NB4 (cell line): ENCODE measurements around the gene RICTOR.

Experiments used
- MAX ChIP-seq: IDR thresholded peaks from 2 replicates; pipeline ENCODE4 v1.6.1; 2011; ENCODE audit warnings: low read depth, low read length
- TF ChIP-seq, protein P1 (sequence below): IDR thresholded peaks from one replicate; pipeline ENCODE4 v1.5.1; 2012; ENCODE audit warnings: low read depth, low read length

DNA sequence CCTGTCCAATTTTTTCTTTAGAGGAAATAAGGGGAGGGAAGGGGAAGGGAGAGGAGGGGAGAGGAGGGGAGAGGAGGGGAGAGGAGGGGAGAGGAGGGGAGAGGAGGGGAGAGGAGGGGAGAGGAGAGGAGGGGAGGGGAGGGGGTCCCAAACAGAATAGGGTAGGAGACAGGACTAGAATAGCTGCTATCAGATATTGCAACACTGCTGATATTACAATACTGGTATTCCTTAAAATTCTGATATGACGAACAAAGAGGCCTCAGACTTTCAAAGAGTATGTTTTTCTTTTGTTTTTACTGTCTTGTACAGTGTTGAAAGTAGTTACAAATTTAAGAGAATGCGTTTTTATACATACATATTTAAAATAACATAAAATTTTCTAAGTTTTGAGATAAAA, 67.5 kb downstream of the RICTOR start:
- TF ChIP-seq, protein P1, sequence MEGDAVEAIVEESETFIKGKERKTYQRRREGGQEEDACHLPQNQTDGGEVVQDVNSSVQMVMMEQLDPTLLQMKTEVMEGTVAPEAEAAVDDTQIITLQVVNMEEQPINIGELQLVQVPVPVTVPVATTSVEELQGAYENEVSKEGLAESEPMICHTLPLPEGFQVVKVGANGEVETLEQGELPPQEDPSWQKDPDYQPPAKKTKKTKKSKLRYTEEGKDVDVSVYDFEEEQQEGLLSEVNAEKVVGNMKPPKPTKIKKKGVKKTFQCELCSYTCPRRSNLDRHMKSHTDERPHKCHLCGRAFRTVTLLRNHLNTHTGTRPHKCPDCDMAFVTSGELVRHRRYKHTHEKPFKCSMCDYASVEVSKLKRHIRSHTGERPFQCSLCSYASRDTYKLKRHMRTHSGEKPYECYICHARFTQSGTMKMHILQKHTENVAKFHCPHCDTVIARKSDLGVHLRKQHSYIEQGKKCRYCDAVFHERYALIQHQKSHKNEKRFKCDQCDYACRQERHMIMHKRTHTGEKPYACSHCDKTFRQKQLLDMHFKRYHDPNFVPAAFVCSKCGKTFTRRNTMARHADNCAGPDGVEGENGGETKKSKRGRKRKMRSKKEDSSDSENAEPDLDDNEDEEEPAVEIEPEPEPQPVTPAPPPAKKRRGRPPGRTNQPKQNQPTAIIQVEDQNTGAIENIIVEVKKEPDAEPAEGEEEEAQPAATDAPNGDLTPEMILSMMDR = no peak
- TF ChIP-seq MAX = no peak
